Stimulated activated naive CD8-positive, alpha-beta T cell treated with anti-CD3 and anti-CD28 coated beads, Interleukin-15, amount 100 ng/mL, for 72 hours (primary cell): ENCODE data around the gene KRTAP1-5.
"Not testable (repeated sequence)": the region's sequence is repeated elsewhere in the genome, so short reads cannot be mapped to it uniquely, and the experiment has no call there.

Experiments
- ATAC-seq: fragments of 150-1000 bp; cut with Tn5 transposase; 2 replicates; pipeline ENCODE4 v1.10.0; 2021; ENCODE audit warnings: mild to moderate bottlenecking, moderate library complexity
- DNase-seq, 2 donors: peaks; one replicate each; pipeline ENCODE4 v3.0.0; 2021 to 2022
- H3K27ac Mint-ChIP-seq, 2 donors: one replicate each; pipeline ENCODE4 v1.8.0; 2022; ENCODE audit warnings: mild to moderate bottlenecking in 2 of 2, mixed read lengths in 2 of 2, moderate library complexity in 2 of 2
- H3K27me3 Mint-ChIP-seq: one replicate; pipeline ENCODE4 v1.8.0; 2022; ENCODE audit warnings: mixed read lengths
- H3K4me1 Mint-ChIP-seq: one replicate; pipeline ENCODE4 v1.8.0; 2022; ENCODE audit warnings: mild to moderate bottlenecking, mixed read lengths
- H3K4me3 Mint-ChIP-seq, 2 donors: one replicate each; pipeline ENCODE4 v1.8.0; 2022; ENCODE audit warnings: mild to moderate bottlenecking in 2 of 2, mixed read lengths in 2 of 2, moderate library complexity in 1 of 2
- H3K9me3 Mint-ChIP-seq, 2 donors: one replicate each; pipeline ENCODE4 v1.8.0; 2022; ENCODE audit warnings: mixed read lengths in 2 of 2

KRTAP1-5 gene

GRCh38 chr17:41019415-41019814, 7.6 kb downstream of the KRTAP1-5 start:
- ATAC-seq, result no peak
- H3K4me3 Mint-ChIP-seq, result no peak overlapping the region
- no peaks in the 10 kb centered on the region for H3K9me3 Mint-ChIP-seq
- no peaks in the 10 kb centered on the region for H3K27me3 Mint-ChIP-seq
- no peak overlapping the region for H3K27ac Mint-ChIP-seq
- H3K4me1 Mint-ChIP-seq, result no peaks in the 10 kb centered on the region
- no peak for DNase-seq

GRCh38 chr17:41018541-41018940, 8.5 kb downstream of the KRTAP1-5 start:
- no peak for ATAC-seq
- DNase-seq, result no peak
- Mint-ChIP-seq H3K4me3 (no peak overlapping the region), H3K9me3 (no peaks in the 10 kb centered on the region), H3K27me3 (no peaks in the 10 kb centered on the region), H3K4me1 (no peaks in the 10 kb centered on the region), H3K27ac (no peak overlapping the region)

GRCh38 chr17:41016578-41017215, 10.3 kb downstream of the KRTAP1-5 start:
- DNase-seq, result no peak
- Mint-ChIP-seq H3K4me3 (no peak overlapping the region), H3K27ac (no peak overlapping the region), H3K27me3 (no peaks in the 10 kb centered on the region), H3K4me1 (no peaks in the 10 kb centered on the region), H3K9me3 (no peaks in the 10 kb centered on the region)
- ATAC-seq, result no peak

GRCh38 chr17:41015454-41015853, 11.6 kb downstream of the KRTAP1-5 start:
- no peaks in the 10 kb centered on the region for H3K4me1 Mint-ChIP-seq
- H3K9me3 Mint-ChIP-seq, result no peaks in the 10 kb centered on the region
- no peak for ATAC-seq
- H3K27me3 Mint-ChIP-seq, result no peaks in the 10 kb centered on the region
- H3K27ac Mint-ChIP-seq, result no peak overlapping the region
- DNase-seq, result no peak
- no peak overlapping the region for H3K4me3 Mint-ChIP-seq

GRCh38 chr17:41013606-41014005, 13.4 kb downstream of the KRTAP1-5 start:
- no peaks in the 10 kb centered on the region for H3K9me3 Mint-ChIP-seq
- H3K27me3 Mint-ChIP-seq, result no peaks in the 10 kb centered on the region
- DNase-seq (no peak), ATAC-seq (no peak)
- no peak overlapping the region for H3K4me3 Mint-ChIP-seq
- H3K4me1 Mint-ChIP-seq, result no peaks in the 10 kb centered on the region
- no peak overlapping the region for H3K27ac Mint-ChIP-seq

GRCh38 chr17:41013181-41013580, 13.8 kb downstream of the KRTAP1-5 start:
- Mint-ChIP-seq H3K4me3 (no peak overlapping the region), H3K27ac (no peak overlapping the region), H3K4me1 (no peaks in the 10 kb centered on the region), H3K9me3 (no peaks in the 10 kb centered on the region), H3K27me3 (no peaks in the 10 kb centered on the region)
- no peak for DNase-seq
- ATAC-seq, result no peak

- H3K9me3 Mint-ChIP-seq, result no peaks in the 10 kb centered on the region
- no peak for ATAC-seq
Observed at GRCh38 chr17:41012326-41013120, 14.5 kb downstream of the KRTAP1-5 start.

GRCh38 chr17:41010441-41010840, 16.6 kb downstream of the KRTAP1-5 start:
- no peaks in the 10 kb centered on the region for H3K27me3 Mint-ChIP-seq
- no peak overlapping the region for H3K4me3 Mint-ChIP-seq
- ATAC-seq (no peak), DNase-seq (no peak)
- H3K27ac Mint-ChIP-seq, result no peak overlapping the region
- H3K9me3 Mint-ChIP-seq, result no peaks in the 10 kb centered on the region
- H3K4me1 Mint-ChIP-seq, result no peaks in the 10 kb centered on the region

More at GRCh38 chr17:41012326-41013120, 14.5 kb downstream of the KRTAP1-5 start:
- no peak overlapping the region for H3K4me3 Mint-ChIP-seq
- H3K27ac Mint-ChIP-seq, result no peak overlapping the region
- no peak for DNase-seq
- H3K4me1 Mint-ChIP-seq, result no peaks in the 10 kb centered on the region
- H3K27me3 Mint-ChIP-seq, result no peaks in the 10 kb centered on the region

- DNase-seq (no peak), ATAC-seq (no peak)
- no peaks in the 10 kb centered on the region for H3K27me3 Mint-ChIP-seq
- no peaks in the 10 kb centered on the region for H3K9me3 Mint-ChIP-seq
- H3K4me3 Mint-ChIP-seq, result no peak overlapping the region
- H3K27ac Mint-ChIP-seq, result no peak overlapping the region
- no peaks in the 10 kb centered on the region for H3K4me1 Mint-ChIP-seq
Observed at GRCh38 chr17:41009936-41010335, 17.1 kb downstream of the KRTAP1-5 start.

- no peak for DNase-seq
- H3K27me3 Mint-ChIP-seq, result no peaks in the 10 kb centered on the region
- H3K4me1 Mint-ChIP-seq, result no peaks in the 10 kb centered on the region
Observed at GRCh38 chr17:41009301-41009760, 17.7 kb downstream of the KRTAP1-5 start.

GRCh38 chr17:41008811-41009210, 18.2 kb downstream of the KRTAP1-5 start, which contains the start of gene KRTAP3-1:
TSS of gene KRTAP3-1 (minus strand) at chr17:41009128. CDS start at chr17:41009074, 54 bp downstream.
- H3K27me3 Mint-ChIP-seq, result no peaks in the 10 kb centered on the region
- no peak for DNase-seq
- H3K4me1 Mint-ChIP-seq, result no peaks in the 10 kb centered on the region
- H3K9me3 Mint-ChIP-seq, result no peaks in the 10 kb centered on the region
- H3K4me3 Mint-ChIP-seq, result no peak within 1 kb of the TSS
- ATAC-seq, result no peak
- H3K27ac Mint-ChIP-seq, result no peak within 1 kb of the TSS

More at GRCh38 chr17:41009301-41009760, 17.7 kb downstream of the KRTAP1-5 start:
- H3K4me3 Mint-ChIP-seq, result no peak overlapping the region
- H3K9me3 Mint-ChIP-seq, result no peaks in the 10 kb centered on the region
- no peak for ATAC-seq
- no peak overlapping the region for H3K27ac Mint-ChIP-seq

- peak overlapping the region in 1 of 2 donors; percentile 51 for H3K27ac Mint-ChIP-seq
- H3K4me1 Mint-ChIP-seq, result no peaks in the 10 kb centered on the region
- no peak for ATAC-seq
- no peaks in the 10 kb centered on the region for H3K9me3 Mint-ChIP-seq
- H3K4me3 Mint-ChIP-seq, result no peak overlapping the region
- no peak for DNase-seq
- H3K27me3 Mint-ChIP-seq, result peaks cover 4% of the 10 kb centered on the region
Observed at GRCh38 chr17:41004397-41004796, 22.6 kb downstream of the KRTAP1-5 start.

GRCh38 chr17:41003926-41004325, 23.1 kb downstream of the KRTAP1-5 start:
- Mint-ChIP-seq H3K27ac (no peak overlapping the region), H3K4me1 (no peaks in the 10 kb centered on the region), H3K9me3 (no peaks in the 10 kb centered on the region), H3K4me3 (no peak overlapping the region), H3K27me3 (peaks cover 8% of the 10 kb centered on the region)
- DNase-seq, result no peak
- ATAC-seq, result no peak

- DNase-seq, result no peak
Observed at GRCh38 chr17:41002814-41003213, 24.2 kb downstream of the KRTAP1-5 start.

GRCh38 chr17:41001795-41002194, 25.2 kb downstream of the KRTAP1-5 start:
- ATAC-seq (no peak), DNase-seq (no peak)
- H3K27ac Mint-ChIP-seq, result no peak overlapping the region
- no peak overlapping the region for H3K4me3 Mint-ChIP-seq
- H3K4me1 Mint-ChIP-seq, result no peaks in the 10 kb centered on the region
- H3K27me3 Mint-ChIP-seq, result peaks cover 24% of the 10 kb centered on the region
- no peaks in the 10 kb centered on the region for H3K9me3 Mint-ChIP-seq

More at GRCh38 chr17:41002814-41003213, 24.2 kb downstream of the KRTAP1-5 start:
- Mint-ChIP-seq H3K4me1 (no peaks in the 10 kb centered on the region), H3K27ac (no peak overlapping the region), H3K4me3 (no peak overlapping the region), H3K27me3 (peaks cover 16% of the 10 kb centered on the region), H3K9me3 (no peaks in the 10 kb centered on the region)
- no peak for ATAC-seq

GRCh38 chr17:40999563-40999962, 27.4 kb downstream of the KRTAP1-5 start, which contains the start of gene KRTAP3-2:
TSS of gene KRTAP3-2 (minus strand) at chr17:40999906. CDS start at chr17:40999853, 53 bp downstream.
- H3K9me3 Mint-ChIP-seq, ATAC-seq, H3K4me3 Mint-ChIP-seq, H3K4me1 Mint-ChIP-seq, DNase-seq, H3K27ac Mint-ChIP-seq: not testable (repeated sequence)
- H3K27me3 Mint-ChIP-seq, result peaks cover 31% of the 10 kb centered on the region
